HG03060 (cell line): Measurements from ENCODE around the gene POLL.
"Not testable (repeated sequence)": the region's sequence is repeated elsewhere in the genome, so short reads cannot be mapped to it uniquely, and the experiment has no call there.

ENCODE experiments used
- ATAC-seq: cut with Tn5 transposase; IDR thresholded peaks from one replicate; pipeline ENCODE4 v1.9.1; 2021; ENCODE audit warnings: low read depth, moderate number of reproducible peaks; ENCODE audit not compliant: unreplicated experiment

POLL gene

GRCh38 chr10:101612086-101612485 lies 24.0 kb upstream of the POLL start:
- ATAC-seq: no peak

GRCh38 chr10:101611096-101611905 lies 23.2 kb upstream of the POLL start:
- ATAC-seq: no peak

GRCh38 chr10:101609481-101609880 lies 21.4 kb upstream of the POLL start:
- no peak for ATAC-seq

DNA sequence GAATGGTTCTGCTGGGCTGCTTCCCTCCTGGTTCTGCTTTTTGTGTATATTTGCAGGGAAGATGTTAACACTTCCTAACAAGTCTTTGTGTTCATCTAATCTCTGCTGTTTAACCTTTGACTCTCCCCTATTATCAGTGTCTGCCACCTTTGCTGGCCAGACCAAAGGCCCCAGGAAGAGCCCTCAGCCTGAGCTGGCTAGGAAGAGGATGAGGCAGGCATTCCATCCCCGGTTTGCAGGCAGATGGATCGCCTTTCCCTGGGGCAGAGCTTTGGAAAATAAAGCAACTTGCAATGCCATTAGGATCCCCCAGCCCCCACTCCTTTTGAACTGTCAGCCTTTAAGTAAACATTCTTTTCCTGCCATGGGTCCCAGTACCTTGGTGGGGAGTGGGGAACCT lies 19.1 kb upstream of the POLL start:
- no peak for ATAC-seq

DNA sequence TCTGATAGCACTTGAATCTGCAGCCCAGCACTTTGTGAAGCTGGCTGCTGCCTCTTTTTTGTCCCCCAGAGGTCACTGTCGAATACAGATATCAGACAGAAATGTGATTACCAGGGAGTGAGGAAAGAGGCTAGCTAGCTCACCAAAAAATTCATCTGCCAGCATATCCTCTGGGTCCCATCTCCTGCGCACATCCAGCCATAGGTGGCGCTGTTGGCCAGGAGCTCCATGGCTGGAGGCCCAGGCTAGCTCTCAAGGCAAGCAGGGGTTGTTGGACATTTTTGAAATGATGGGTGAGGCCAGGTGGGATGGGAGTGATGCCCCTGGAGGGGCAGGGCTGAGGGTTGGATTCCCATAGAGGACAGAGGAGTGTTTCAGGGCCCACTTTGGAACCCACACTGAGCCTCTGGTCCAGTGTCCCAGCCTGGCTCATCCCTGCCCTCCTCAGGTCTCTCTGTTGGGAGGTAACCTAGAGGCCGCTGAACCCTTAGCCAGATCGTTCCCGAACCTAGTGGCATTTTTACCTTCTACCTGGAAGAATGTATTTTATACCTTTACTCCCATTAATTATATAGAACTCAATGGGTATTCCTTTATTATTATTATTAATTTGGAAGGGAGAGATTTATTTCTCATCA lies 14.8 kb upstream of the POLL start:
- no peak for ATAC-seq

GRCh38 chr10:101601541-101601940 lies 13.5 kb upstream of the POLL start:
- ATAC-seq: no peak

- ATAC-seq: no peak
Measured at GRCh38 chr10:101597091-101597900, 9.2 kb upstream of the POLL start.

- no peak for ATAC-seq
Measured at GRCh38 chr10:101595591-101596433, 7.8 kb upstream of the POLL start.

GRCh38 chr10:101593331-101593730 lies 5.3 kb upstream of the POLL start:
- ATAC-seq: not testable (repeated sequence)

DNA sequence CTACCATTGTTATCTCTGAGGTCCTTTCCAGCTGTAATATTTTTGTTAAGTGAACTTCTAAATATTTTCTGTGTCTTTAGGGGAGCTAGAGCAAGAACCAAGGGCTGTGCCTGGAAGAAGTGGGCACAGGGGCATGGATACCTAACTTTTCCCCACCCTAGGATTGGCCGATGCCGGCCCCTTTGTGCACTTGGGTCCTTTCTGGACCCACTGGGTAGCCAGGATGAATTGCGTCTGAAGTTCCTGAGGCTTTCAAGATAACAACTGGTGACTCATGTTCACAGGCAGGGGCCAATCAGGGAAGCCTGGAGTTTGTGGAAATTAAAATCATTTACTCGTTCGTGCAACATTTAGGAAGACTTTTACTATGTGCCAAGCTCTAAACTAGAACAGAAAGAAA lies 822 bp upstream of the POLL start:
- no peak for ATAC-seq

DNA sequence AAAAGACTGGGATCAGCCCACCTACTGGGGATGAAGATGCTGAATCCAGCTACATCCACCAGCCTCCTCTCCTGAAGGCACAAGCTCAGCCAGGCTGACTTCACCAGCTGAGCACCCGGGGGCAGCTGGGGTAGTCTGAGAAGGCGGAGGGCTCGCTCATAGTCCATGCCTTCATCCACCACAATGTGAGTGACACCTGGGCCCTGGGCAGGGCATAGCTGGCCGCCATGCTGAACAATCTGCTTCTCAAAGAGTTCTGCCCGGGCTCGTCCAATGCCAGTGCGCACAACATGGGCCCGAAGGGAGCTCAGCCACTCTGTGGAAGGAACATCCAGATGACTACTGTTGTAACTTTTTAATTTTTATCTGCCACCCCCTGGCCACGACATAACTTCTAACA lies 2.2 kb downstream of the POLL start:
- ATAC-seq: no peak

GRCh38 chr10:101580486-101581399 lies 7.3 kb downstream of the POLL start:
- ATAC-seq: no peak

- no peak for ATAC-seq
Measured at GRCh38 chr10:101579516-101579870, 8.6 kb downstream of the POLL start.

- ATAC-seq: no peak
Measured at GRCh38 chr10:101578803-101579515, 9.1 kb downstream of the POLL start.

GRCh38 chr10:101578192-101578591 lies 9.9 kb downstream of the POLL start:
- no peak for ATAC-seq

DNA sequence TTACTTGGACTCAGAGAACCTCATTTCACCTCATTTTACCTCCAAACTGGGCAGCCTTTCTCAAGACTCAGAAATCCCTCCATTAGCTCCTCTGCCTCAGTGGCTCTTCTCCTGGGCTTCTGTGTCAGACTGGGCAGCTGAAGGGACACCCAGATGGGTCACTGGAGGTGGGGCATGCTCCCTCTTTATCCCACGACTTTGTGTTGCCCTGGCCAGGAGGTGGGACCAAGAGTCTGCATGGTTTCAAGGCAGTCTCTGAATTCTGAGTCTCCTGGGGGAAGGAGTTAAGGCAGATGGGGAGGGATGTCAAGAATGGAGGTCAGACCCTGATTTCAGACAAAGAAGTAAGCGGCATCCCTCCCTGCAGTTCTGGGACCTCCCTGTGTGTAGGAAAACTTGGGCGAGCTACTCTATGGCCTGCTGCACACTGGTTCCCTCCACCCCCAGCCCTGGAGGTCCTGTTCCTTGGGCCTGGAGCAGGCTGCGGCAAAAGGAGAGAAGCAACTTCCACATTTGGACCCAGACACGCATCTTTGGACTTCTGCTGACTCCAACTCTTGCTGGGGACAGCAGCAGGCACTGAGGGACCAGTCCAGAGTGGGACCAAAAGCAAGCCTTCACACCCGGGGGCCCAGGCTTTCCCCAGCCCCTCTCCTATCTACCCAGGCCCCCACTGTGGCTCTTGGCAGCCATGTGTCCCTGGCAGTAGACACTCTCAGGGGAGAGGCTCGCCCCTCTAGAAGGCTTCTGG lies 10.8 kb downstream of the POLL start:
- ATAC-seq: no peak

DNA sequence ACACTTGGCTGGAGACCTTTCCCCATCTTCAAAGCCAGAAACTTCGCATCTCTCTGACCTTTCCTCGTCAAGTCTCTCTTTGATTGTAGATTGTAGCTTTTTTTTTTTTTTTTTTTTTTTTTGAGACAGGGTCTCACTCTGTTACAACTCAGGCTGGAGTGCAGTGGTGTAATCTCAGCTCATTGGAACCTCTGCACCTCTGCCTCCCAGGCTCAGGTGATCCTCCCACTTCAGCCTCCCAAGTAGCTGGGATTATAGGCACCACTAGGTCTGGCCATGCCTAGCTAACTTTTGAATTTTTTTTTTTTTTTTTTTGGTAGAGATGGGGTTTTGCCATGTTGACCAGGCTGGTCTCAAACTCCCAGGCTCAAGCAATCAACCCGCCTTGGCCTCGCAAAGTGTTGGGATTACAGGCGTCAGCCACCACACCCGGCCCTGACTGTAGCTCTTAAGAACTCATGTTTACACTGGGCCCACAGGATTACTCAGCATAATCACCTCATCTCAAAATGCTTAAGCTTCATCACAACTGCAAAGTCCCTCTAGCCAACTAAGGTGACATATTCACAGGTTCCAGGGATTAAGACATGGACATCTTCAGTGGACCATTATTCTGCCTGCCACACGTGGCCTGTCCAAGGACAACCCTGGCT lies 11.7 kb downstream of the POLL start:
- no peak for ATAC-seq
